Kidney (tissue), 14 donors: Measurements from ENCODE around the gene HOGA1. TPM values are rescaled to one million over a fixed set of nuclear protein-coding genes. Genes with fewer than 3 reads are reported as not detected.

Experiments
- DNase-seq, 5 donors: peaks; one replicate each; pipeline ENCODE4 v3.0.0-alpha.2; 2013 to 2020
- FAIRE-seq: peaks from 2 replicates; lab custom pipeline; 2012; peaks lifted over from hg19 to GRCh38; lab: Jason Lieb, UNC
- H3K27ac ChIP-seq, 2 donors: one replicate each; pipeline ENCODE4 v1.7.0; 2013; ENCODE audit warnings: low read depth in 2 of 2, low read length in 2 of 2, inconsistent platforms in 1 of 2
- H3K27me3 ChIP-seq: one replicate; pipeline ENCODE4 v1.7.1; 2013; ENCODE audit warnings: low read length, inconsistent platforms; ENCODE audit not compliant: control insufficient read depth, insufficient read depth
- H3K36me3 ChIP-seq, 3 donors: one replicate each; pipeline versions ENCODE4 v1.7.0 to v1.7.1; 2013; ENCODE audit warnings: low read length in 3 of 3, control low read depth in 1 of 3, inconsistent platforms in 1 of 3; ENCODE audit not compliant: insufficient read depth in 3 of 3, control insufficient read depth in 2 of 3
- H3K4me1 ChIP-seq, 3 donors: one replicate each; pipeline versions ENCODE4 v1.7.0 to v1.7.1; 2013; ENCODE audit warnings: low read length in 3 of 3, inconsistent platforms in 1 of 3, low read depth in 1 of 3; ENCODE audit not compliant: control insufficient read depth in 2 of 3, insufficient read depth in 2 of 3
- H3K4me3 ChIP-seq, 3 donors: one replicate each; pipeline versions ENCODE4 v1.7.0 to v1.8.1; 2013; ENCODE audit warnings: low read length in 3 of 3, control low read depth in 1 of 3, inconsistent platforms in 1 of 3
- H3K9ac ChIP-seq, 3 donors: one replicate each; pipeline versions ENCODE4 v1.7.0 to v1.7.1; 2013; ENCODE audit warnings: low read length in 3 of 3, control low read depth in 1 of 3, inconsistent platforms in 1 of 3
- H3K9me3 ChIP-seq, 3 donors: one replicate each; pipeline versions ENCODE4 v1.7.0 to v1.7.1; 2013; ENCODE audit warnings: low read length in 3 of 3, control low read depth in 1 of 3, inconsistent platforms in 1 of 3; ENCODE audit not compliant: control insufficient read depth in 2 of 3, insufficient read depth in 1 of 3
- intact Hi-C: fragments of 100-400 bp; cut with DNase I; formaldehyde crosslinking; loops from one replicate; pipeline ENCODE4 v1.11.1; 2022
- polyA plus RNA-seq: library from polyadenylated mRNA; stranded (reverse); fragments of 350-450 nt; fragmentation: Illumina TruSeq; extraction: RNeasy Lipid Tissue Mini Kit (QIAGEN cat#74804); gene quantifications from one replicate; pipeline ENCODE4 v1.2.3, GENCODE V29; 2014; ENCODE audit warnings: low read depth, low replicate concordance; ENCODE audit not compliant: insufficient read depth
- total RNA-seq: library from RNA; stranded (reverse); fragmentation: NEBNext Ultra II Directional; extraction: Animal tissue kit (Norgen Biotek cat#: 25700); gene quantifications from one replicate; pipeline ENCODE4 v1.2.1, GENCODE V29; 2021
- TF ChIP-seq, protein P1 (sequence below): IDR thresholded peaks from 3 replicates; pipeline ENCODE4 v1.5.1; 2012; ENCODE audit warnings: mild to moderate bottlenecking, moderate library complexity, borderline replicate concordance; ENCODE audit not compliant: insufficient read depth; ENCODE audit errors: extremely low read depth
- donor health status: control.
- donor health status: control.
- donor health status: control.
- donor health status: control.
- donor health status: control.
- donor health status: DM: yes; HTN: yes; CAD: no.
- donor health status: Normal renal cell carcinoma (clear cell type).

The HOGA1 gene
- total and polyA plus RNA-seq, 2 donors from 2014 or later = 28.8 to 100 TPM

DNA sequence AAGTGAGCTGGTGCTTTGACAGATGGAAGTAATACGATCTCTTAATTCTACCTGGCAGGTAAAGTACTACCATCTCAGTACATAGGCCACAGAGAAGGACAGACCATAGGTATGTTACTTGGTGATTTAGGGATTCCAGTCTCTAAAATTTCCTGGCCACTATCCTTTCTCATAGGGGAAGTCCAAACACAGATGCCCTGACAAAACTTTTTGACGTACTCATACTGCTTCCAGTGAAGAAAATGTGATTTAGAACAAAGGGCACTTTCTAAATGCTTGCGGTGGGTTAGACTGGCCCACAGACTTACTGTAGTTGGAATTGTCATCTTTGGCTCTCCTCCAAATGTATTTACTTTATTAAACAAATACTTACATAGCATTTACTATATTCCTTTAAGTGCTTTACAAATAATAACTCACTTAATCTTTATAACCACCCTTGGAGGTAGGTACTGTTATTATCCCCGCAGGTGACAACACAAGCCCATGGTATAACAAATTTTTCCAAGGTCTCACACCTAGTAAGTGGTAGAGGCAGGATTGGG lies 59.3 kb downstream of the HOGA1 start:
- H3K9ac ChIP-seq = no peak overlapping the region
- H3K36me3 ChIP-seq = peaks cover 0 to 7% (median 5%) of the 10 kb centered on the region in 3 donors
- TF ChIP-seq, protein P1, sequence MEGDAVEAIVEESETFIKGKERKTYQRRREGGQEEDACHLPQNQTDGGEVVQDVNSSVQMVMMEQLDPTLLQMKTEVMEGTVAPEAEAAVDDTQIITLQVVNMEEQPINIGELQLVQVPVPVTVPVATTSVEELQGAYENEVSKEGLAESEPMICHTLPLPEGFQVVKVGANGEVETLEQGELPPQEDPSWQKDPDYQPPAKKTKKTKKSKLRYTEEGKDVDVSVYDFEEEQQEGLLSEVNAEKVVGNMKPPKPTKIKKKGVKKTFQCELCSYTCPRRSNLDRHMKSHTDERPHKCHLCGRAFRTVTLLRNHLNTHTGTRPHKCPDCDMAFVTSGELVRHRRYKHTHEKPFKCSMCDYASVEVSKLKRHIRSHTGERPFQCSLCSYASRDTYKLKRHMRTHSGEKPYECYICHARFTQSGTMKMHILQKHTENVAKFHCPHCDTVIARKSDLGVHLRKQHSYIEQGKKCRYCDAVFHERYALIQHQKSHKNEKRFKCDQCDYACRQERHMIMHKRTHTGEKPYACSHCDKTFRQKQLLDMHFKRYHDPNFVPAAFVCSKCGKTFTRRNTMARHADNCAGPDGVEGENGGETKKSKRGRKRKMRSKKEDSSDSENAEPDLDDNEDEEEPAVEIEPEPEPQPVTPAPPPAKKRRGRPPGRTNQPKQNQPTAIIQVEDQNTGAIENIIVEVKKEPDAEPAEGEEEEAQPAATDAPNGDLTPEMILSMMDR = no peak
- no peak overlapping the region for H3K27ac ChIP-seq
- H3K27me3 ChIP-seq = no peaks in the 10 kb centered on the region
- FAIRE-seq (no peak), DNase-seq (no peak)
- intact Hi-C loops = no loop called here
- no peaks in the 10 kb centered on the region for H3K9me3 ChIP-seq
- peaks cover 0 to 7% (median 4%) of the 10 kb centered on the region in 3 donors for H3K4me1 ChIP-seq
- H3K4me3 ChIP-seq = no peak overlapping the region

DNA sequence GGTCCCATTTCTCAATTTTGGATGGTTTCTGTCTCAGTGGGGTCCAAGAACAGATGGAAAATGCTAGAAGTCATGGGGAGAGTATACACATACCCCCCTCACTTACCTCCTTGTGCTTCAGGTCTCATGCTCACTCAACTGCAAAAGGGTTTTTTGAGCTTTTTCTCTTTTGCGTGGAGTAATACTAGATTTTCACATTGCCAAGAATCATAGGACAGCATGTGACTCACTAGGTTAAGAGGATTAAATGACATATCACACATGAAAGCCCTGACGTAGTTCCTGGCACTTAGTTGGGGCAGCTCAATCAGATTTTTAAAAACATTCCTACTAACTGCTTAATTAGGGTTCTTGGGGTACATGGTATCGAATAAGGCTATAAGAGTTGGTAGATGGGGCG lies 60.7 kb downstream of the HOGA1 start:
- intact Hi-C loops = no loop called here

DNA sequence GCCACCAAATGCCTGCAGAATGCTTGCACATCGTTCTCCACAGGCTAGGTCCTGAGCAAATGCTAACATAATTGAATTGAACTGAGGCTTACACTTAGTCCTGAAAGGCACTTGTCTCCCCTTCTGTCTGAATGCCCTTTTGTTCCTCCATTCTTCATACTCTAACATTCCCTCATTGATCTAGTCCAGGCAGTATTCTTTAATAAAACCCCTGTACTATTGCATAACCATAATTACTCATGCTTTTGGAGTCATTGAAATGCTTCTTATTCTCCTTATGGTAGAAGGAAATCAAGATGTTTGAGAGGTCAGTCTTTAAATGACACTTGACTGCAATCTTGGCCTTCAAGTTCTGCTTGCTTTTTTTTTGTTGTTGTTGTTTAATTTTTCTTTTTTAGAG lies 63.4 kb downstream of the HOGA1 start:
- H3K36me3 ChIP-seq = peaks cover 3 to 22% (median 14%) of the 10 kb centered on the region in 3 donors
- H3K9me3 ChIP-seq = no peaks in the 10 kb centered on the region
- TF ChIP-seq, protein P1 = no peak
- DNase-seq (no peak), FAIRE-seq (no peak)
- no peaks in the 10 kb centered on the region for H3K27me3 ChIP-seq
- H3K4me3 ChIP-seq = no peak overlapping the region
- no peak overlapping the region for H3K27ac ChIP-seq
- intact Hi-C loops = no loop called here
- H3K4me1 ChIP-seq = peaks cover 0 to 5% (median 2%) of the 10 kb centered on the region in 3 donors
- no peak overlapping the region for H3K9ac ChIP-seq

More for the DNA sequence above, 60.7 kb downstream of the HOGA1 start:
- TF ChIP-seq, protein P1 = no peak
- FAIRE-seq (no peak), DNase-seq (no peak)
- H3K9me3 ChIP-seq = no peaks in the 10 kb centered on the region
- peaks cover 0 to 5% (median 4%) of the 10 kb centered on the region in 3 donors for H3K4me1 ChIP-seq
- no peak overlapping the region for H3K27ac ChIP-seq
- peaks cover 0 to 7% (median 5%) of the 10 kb centered on the region in 3 donors for H3K36me3 ChIP-seq
- H3K4me3 ChIP-seq = no peak overlapping the region
- no peak overlapping the region for H3K9ac ChIP-seq
- H3K27me3 ChIP-seq = no peaks in the 10 kb centered on the region
